HG03159 (cell line): ENCODE measurements around the gene ALOX5AP.

Experiments used
- ATAC-seq: cut with Tn5 transposase; IDR thresholded peaks from one replicate; pipeline ENCODE4 v1.9.1; 2021; ENCODE audit warnings: mild to moderate bottlenecking, moderate library complexity; ENCODE audit not compliant: unreplicated experiment

ALOX5AP gene

DNA sequence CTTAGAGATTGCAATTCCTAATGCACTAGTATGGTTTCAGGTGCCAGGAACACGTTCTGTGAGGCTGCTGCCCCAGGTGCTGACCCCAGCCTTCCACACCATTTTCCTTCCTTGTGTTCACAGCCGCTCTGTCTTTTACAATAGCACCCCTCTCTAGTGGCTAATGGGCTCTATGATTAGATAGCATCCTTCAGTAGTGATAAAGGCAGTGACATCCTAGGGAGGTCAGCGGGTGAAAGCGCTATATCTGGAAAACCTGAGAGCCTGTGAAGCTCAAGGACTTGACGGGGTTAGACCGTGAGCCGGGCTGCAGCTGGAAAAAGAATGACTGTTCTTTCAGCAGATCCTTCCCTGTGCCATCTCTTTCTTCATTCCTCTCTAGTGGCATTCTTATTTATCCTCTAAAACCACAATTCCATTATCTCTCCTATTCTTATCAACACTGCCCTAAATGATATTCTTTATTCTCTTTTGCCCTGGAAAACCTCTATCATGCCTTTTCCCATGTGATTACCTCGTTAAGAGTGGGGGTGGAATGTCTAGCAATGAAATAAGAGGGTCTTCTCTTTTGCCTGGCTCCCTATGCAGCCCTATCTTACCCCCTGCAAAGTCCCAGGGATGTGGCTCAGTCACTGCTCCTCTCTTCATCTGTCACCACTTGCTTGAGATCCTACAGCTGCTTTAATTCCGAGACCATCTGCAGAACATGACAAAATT is 21.8 kb downstream of the ALOX5AP start:
- ATAC-seq: no peak

DNA sequence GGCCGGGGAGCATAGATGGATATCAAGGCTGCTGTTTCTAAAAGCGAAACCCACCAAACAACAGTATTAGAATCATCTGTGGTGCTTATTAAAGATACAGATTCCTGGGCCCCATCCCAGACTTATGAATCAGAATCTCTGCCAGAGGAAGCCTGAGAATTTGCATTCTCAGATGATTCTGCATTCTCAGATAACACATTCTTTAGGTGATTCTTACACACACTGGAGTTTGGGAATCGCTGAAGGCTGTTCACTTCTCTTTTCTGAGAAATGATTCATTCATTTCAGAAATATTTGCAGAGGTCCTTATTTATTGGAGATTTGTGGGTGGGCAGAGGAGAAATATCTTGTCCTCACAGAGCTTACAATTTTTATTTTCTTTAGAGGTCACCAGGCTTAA is 24.4 kb downstream of the ALOX5AP start:
- no peak for ATAC-seq

DNA sequence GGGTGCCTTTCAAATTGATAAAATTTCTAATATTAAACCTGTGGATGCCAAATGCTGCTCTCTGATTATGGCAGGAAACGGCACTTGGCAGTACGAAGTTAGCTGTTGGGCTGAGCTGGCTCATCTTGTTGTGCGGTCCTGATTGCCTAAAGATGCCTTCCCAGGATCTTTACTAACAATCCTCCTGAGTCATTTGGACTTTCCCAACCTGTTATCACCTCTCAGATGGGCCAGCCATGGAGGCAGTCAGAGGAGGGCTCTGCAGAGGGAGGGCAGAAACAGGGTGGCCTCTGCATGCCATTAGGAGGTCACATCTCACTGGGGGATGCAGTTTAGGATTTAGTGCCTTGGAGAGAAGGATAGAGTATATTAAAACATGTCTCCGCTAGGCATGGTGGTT is 27.3 kb downstream of the ALOX5AP start:
- ATAC-seq: no peak

GRCh38 chr13:30763786-30764413 is 28.6 kb downstream of the ALOX5AP start:
- no peak for ATAC-seq

GRCh38 chr13:30766231-30766630 is 30.9 kb downstream of the ALOX5AP start:
- ATAC-seq: no peak

DNA sequence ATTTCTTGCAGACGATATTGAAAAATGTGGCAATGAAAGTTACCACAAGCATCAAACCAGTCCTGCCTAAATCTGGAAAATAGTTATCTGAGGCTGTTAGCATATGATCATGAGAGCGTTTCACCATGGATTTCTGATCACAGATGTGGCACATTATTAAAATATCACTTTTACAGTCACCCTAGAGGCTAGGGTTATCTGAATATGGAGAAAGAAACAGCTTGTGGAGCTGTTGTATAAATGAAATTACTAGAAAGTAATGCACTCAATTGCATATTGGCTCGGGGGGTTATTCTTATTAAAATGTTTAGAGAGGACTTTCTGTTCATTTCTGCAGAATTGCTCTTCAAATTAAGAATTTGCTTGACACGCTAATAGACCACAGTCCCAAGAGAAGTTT is 35.6 kb downstream of the ALOX5AP start:
- ATAC-seq: no peak

DNA sequence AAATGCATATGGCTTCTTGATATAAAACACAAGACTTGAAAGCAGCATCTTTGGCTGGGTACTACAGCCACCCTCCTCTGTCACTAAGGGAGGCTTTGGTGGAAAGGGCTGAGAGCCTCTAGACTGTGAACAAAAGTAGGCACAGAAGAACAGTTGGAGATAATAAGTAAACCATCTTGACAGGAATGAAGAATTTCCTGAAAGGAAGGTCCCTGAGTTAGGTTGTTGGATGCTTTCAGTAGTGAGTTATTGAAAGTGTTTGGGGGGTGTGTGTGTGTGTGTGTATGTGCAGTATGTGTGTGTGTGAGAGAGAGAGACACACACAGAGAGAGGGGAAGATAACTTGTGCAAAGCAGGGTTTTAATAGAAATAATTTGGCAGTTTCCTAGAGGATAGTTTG is 38.2 kb downstream of the ALOX5AP start:
- ATAC-seq: no peak

DNA sequence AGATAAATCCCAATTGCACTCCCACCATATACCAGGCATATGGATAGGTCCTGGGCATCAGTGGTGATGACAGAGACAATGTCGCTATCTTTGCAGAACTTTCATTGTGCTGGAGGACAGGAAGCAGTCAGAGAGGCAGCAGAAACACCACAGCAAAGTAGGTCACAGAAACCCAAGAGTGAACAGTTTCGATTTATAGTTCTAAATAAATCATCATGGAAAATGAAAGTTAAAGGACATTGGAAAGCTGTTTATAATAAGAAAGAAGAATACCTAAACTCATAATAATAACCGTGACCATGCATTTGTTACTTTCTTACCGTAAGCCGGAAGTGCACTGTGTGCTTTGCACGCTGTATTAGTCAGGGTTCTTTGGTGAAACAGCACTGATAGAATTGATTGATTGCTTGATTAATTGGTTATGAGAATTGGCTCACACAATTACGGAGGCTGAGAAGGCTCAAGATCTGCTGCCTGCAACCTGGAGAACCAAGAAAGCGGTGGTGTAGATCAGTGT is 38.9 kb downstream of the ALOX5AP start:
- ATAC-seq: no peak

DNA sequence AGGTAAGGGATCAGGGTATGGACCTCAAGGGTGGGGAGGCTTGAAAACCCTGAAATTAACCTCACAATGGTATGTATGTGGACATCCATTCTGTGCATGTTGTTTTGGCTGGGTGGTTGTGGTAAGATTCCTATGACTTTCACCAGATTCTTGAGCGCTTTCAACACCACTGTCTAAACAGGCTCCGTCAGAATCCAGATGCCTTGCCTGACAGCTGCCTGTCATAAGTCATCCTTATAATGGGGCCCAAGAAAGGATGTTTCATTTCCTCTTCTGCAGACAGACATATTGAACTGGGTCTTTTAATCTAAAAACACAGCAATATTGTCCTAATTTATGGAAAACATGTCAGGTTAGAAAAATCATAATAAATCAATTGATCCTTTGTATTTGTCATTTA is 41.3 kb downstream of the ALOX5AP start:
- no peak for ATAC-seq

DNA sequence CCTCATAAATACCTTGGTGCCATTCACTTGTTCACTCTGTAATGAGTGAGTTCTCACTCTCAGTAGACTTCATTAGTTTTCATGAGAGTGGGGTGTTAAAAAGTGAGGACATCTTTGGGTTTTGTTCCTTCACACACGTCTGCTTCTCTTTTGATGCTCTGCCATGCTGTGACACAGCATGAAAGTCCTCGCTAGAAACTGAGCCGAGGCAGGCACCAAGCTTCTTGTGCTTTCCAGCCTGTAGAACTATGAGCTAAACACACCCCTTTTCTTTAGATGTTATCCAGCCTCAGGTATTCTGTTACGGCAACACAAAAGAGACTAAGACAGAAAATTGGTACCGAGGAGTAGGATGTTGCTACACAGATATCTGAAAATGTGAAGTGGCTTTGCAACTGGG is 43.7 kb downstream of the ALOX5AP start:
- ATAC-seq: no peak

DNA sequence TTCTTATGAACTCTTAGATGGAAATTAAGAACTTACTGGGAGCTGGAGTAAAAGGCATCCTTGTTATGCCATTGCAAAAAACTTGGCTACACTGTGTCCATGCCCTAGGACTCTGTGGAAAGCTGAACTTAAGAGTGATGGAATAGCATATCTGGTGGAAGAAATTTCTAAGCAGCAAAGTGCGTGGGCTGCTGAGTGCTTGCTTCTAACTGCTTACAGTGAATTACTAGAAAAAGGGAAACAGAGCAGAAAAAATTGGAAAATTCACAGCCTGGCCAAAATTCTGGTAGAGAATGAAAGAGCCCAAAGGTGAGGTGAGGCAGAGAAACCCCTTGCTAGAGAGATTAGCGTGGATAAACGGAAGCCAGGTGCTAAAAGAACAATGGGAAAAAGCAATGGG is 44.3 kb downstream of the ALOX5AP start:
- ATAC-seq: no peak

DNA sequence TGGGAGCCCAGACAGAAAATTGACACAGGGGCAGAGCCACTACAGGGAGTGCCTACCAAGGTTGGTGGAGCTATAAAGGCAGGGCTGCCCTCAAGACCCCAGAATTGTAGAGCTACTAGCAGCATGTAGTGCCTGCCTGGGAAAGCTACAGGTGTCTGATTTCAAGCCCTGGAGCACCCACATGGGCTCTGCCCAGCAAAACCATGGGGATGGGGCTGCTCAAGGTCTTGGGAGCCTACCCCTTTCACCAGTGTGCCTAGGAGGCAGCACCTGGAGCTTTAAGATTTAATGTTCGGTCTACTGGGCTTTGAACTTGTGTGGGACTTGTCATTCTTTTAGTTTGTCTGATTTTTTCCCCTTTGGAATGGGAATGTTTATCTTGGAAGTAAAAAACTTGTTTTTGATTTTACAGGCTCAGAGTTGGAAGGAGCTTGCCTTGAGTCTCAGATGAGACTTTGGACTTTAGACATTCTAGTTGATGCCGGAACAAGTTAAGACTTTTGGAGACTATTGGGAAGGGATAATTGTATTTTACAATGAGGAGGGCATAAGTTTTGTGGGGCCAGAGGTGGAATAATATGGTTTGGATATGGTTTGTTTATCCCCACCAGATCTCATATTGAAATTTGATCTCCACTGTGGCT is 45.1 kb downstream of the ALOX5AP start:
- ATAC-seq: no peak

DNA sequence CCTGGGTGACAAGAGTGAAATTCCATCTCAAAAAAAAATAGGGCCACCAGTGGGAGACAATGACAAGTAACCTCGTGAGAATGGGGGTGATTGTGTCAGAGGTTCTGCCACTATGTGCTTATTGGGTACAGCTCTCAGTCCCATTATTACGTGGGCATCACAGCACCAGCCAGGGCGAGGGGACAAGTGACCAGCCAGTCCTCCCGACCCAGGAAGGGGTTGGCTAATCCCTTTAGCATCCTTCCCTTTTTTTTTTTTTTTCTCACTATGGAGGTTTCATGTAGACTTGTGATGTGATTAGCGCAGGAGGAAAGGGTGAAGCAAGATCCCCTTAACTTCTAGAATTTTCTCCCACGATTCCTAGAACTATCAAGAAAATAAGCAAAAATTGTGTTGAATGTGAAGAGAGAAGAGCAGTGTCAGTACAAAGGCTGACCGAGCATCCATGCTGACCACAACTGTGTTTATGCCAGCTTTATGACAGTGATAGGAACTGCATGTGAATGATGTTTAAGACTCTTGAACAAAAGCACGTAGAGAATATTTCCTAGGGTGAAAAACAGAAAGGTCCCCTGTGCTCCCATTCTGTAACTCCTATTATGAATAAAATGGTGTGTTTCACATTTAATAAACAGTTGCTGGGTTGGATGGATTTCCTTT is 50.0 kb downstream of the ALOX5AP start:
- no peak for ATAC-seq

DNA sequence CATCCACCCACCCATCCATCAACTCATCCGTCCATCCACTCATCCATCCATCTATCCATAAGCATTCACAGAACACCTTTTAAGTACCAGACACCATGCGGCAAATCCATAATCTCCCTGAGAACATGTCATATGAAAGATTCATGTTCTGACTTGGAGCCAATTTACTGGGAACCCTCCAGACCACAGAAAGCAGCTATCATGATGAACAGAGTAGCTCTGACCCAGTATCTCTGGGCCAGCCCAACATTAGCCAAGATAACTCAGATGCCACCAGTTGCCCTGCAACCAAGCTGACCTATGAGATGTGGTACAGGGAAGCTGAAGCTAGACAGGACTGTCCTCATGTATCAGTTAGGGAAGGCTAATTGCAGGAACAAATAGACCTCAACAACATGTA is 51.3 kb downstream of the ALOX5AP start:
- ATAC-seq: no peak

- ATAC-seq: no peak
These were observed 52.6 kb downstream of the ALOX5AP start for GRCh38 chr13:30787738-30788525.

DNA sequence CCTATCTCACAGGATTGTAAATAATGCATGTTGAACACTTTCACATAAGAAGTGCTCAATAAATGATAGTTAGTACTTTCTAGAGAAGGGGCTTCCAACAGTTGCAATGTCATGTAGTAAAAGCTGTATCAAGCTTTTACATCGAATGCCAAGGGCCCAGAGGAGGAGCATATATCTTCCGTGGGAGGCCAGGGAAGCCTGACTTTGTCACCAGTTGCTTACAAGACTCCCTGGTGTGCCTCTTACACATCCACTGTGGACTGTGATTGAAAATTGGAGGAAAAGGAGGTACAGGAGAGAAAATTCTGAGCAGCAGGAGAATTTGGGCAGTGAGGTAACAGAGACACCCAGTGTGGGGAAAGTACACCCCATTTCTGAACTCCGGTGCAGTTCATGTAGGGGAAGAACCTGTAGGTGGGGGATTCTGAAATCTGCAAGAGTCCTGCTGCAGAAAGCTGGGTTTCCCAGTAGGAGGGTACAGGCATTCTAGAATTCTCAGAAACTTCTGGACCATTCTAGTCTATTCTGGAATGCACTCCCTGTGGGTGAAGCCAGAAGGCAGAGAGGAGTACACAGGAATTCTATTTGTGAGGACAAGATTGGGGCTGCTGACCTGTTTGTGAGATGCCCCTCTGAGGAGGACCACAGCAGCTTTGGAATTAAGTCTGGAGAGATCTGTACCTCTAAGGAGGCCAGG is 54.0 kb downstream of the ALOX5AP start:
- no peak for ATAC-seq

- ATAC-seq: no peak
These were observed 55.2 kb downstream of the ALOX5AP start for GRCh38 chr13:30790592-30790991.

- no peak for ATAC-seq
These were observed 56.1 kb downstream of the ALOX5AP start for GRCh38 chr13:30791354-30792001.

GRCh38 chr13:30792285-30793000 is 57.1 kb downstream of the ALOX5AP start:
- ATAC-seq: no peak
